NT2/D1 (cell line): ENCODE measurements around the gene LSG1.

ENCODE experiments used
- DNase-seq: peaks from one replicate; pipeline ENCODE4 v3.0.0-alpha.2; 2011; ENCODE audit warnings: low read depth, low spot score
- H3K27me3 ChIP-seq: 2 replicates; pipeline ENCODE4 v1.6.0; 2011; ENCODE audit warnings: mild to moderate bottlenecking; ENCODE audit not compliant: insufficient read length, insufficient read depth
- H3K36me3 ChIP-seq: 2 replicates; pipeline ENCODE4 v1.6.1; 2011; ENCODE audit warnings: mild to moderate bottlenecking, low read length, mixed read lengths; ENCODE audit not compliant: insufficient read depth, insufficient read length
- H3K4me1 ChIP-seq: 2 replicates; pipeline ENCODE4 v1.5.1; 2011; ENCODE audit not compliant: insufficient read depth, insufficient read length
- H3K4me3 ChIP-seq: 2 replicates; pipeline ENCODE4 v1.5.1; 2011; ENCODE audit warnings: low read depth; ENCODE audit not compliant: insufficient read length
- H3K9ac ChIP-seq: 2 replicates; pipeline ENCODE4 v1.6.0; 2011; ENCODE audit warnings: low read depth; ENCODE audit not compliant: insufficient read length
- H3K9me3 ChIP-seq: 2 replicates; pipeline ENCODE4 v1.5.1; 2011; ENCODE audit warnings: mild to moderate bottlenecking, low read length; ENCODE audit not compliant: insufficient read depth
- SUZ12 ChIP-seq: IDR thresholded peaks from 2 replicates; pipeline ENCODE4 v1.6.1; 2011; ENCODE audit not compliant: insufficient read length, insufficient read depth; ENCODE audit errors: extremely low read depth
- YY1 ChIP-seq: IDR thresholded peaks from 2 replicates; pipeline ENCODE4 v1.6.1; 2011; ENCODE audit not compliant: insufficient read length, insufficient read depth
- ZNF274 ChIP-seq: IDR thresholded peaks from 2 replicates; pipeline ENCODE4 v1.6.1; 2011; ENCODE audit warnings: mild to moderate bottlenecking, low read depth, low read length

The LSG1 gene

GRCh38 chr3:194671511-194671899 lies 486 bp downstream of the LSG1 start:
- Histone ChIP-seq H3K9me3 (no peaks in the 10 kb centered on the region), H3K27me3 (peaks cover 7% of the 10 kb centered on the region), H3K9ac (peak overlapping the region; percentile 91), H3K4me1 (no peaks in the 10 kb centered on the region), H3K4me3 (peak overlapping the region; percentile 82), H3K36me3 (peaks cover 40% of the 10 kb centered on the region)
- TF ChIP-seq SUZ12 (no peak), ZNF274 (no peak), YY1 (no peak)
- no peak for DNase-seq

- DNase-seq = no peak
- no peak overlapping the region for H3K4me3 ChIP-seq
- H3K4me1 ChIP-seq = no peaks in the 10 kb centered on the region
- peaks cover 72% of the 10 kb centered on the region for H3K36me3 ChIP-seq
- no peak for TF ChIP-seq YY1
- no peak for TF ChIP-seq ZNF274
- no peak for TF ChIP-seq SUZ12
- H3K9me3 ChIP-seq = no peaks in the 10 kb centered on the region
- H3K27me3 ChIP-seq = no peaks in the 10 kb centered on the region
- H3K9ac ChIP-seq = no peak overlapping the region
These were observed 4.6 kb downstream of the LSG1 start for GRCh38 chr3:194667363-194667762.

- H3K27me3 ChIP-seq = no peaks in the 10 kb centered on the region
- H3K9ac ChIP-seq = no peak overlapping the region
- no peaks in the 10 kb centered on the region for H3K9me3 ChIP-seq
- H3K36me3 ChIP-seq = peaks cover 83% of the 10 kb centered on the region
- no peaks in the 10 kb centered on the region for H3K4me1 ChIP-seq
- DNase-seq = no peak
- H3K4me3 ChIP-seq = no peak overlapping the region
- TF ChIP-seq YY1 (no peak), ZNF274 (no peak), SUZ12 (no peak)
These were observed 7.1 kb downstream of the LSG1 start for GRCh38 chr3:194664857-194665256.

DNA sequence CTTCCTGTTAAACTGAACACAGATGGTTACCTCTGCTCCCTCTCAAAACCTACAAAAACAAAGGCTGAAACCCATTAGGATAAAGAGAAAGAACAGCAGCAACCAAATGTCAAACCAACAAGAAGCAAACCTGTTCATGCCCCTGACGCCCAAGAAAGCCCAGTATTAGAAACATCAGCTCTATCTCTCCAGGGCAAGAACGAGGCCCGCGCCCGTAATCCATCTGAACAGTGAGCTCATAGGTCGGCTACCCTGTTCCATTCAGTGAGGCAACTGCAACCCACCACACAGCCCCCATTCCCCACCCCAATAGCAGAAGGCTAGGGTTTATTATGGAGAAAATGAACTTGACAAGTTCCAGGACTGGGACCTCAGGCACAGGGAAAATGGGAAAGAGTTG lies 10.0 kb downstream of the LSG1 start:
- Histone ChIP-seq H3K4me1 (no peaks in the 10 kb centered on the region), H3K4me3 (no peak overlapping the region), H3K36me3 (peaks cover 80% of the 10 kb centered on the region), H3K9ac (no peak overlapping the region), H3K27me3 (no peaks in the 10 kb centered on the region), H3K9me3 (no peaks in the 10 kb centered on the region)
- no peak for DNase-seq
- no peak for TF ChIP-seq ZNF274
- no peak for TF ChIP-seq YY1
- no peak for TF ChIP-seq SUZ12

DNA sequence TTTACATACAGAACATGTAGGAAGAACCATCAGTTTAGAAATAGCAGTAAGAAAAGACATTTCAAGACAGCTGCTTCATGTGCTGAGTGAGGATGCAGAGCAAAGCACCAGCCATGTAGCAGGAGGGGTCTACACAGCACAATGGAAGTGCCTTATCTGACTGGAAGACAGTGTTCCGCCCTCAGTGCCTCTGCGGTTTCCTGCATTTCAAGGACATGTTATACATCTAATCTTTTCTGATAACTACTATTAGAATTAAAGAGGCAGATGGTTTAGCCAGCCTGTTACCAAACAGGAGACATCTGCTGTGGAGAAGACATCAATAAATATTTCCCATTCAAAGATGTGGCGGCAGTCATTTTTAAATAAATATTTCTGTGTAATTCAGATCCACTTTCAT lies 10.6 kb downstream of the LSG1 start:
- DNase-seq = no peak
- no peak overlapping the region for H3K9ac ChIP-seq
- no peaks in the 10 kb centered on the region for H3K4me1 ChIP-seq
- no peaks in the 10 kb centered on the region for H3K27me3 ChIP-seq
- no peaks in the 10 kb centered on the region for H3K9me3 ChIP-seq
- no peak for TF ChIP-seq SUZ12
- no peak for TF ChIP-seq YY1
- TF ChIP-seq ZNF274 = no peak
- no peak overlapping the region for H3K4me3 ChIP-seq
- peaks cover 74% of the 10 kb centered on the region for H3K36me3 ChIP-seq

GRCh38 chr3:194659778-194660177 lies 12.2 kb downstream of the LSG1 start:
- TF ChIP-seq SUZ12 (no peak), YY1 (no peak), ZNF274 (no peak)
- Histone ChIP-seq H3K36me3 (peaks cover 59% of the 10 kb centered on the region), H3K4me3 (no peak overlapping the region), H3K27me3 (no peaks in the 10 kb centered on the region), H3K9me3 (no peaks in the 10 kb centered on the region), H3K9ac (no peak overlapping the region), H3K4me1 (no peaks in the 10 kb centered on the region)
- no peak for DNase-seq

GRCh38 chr3:194658477-194659242 lies 13.3 kb downstream of the LSG1 start:
- H3K36me3 ChIP-seq = peaks cover 50% of the 10 kb centered on the region
- no peaks in the 10 kb centered on the region for H3K4me1 ChIP-seq
- H3K4me3 ChIP-seq = no peak overlapping the region
- H3K9me3 ChIP-seq = no peaks in the 10 kb centered on the region
- no peaks in the 10 kb centered on the region for H3K27me3 ChIP-seq
- TF ChIP-seq SUZ12 = no peak
- TF ChIP-seq YY1 = no peak
- H3K9ac ChIP-seq = no peak overlapping the region
- no peak for DNase-seq
